K562 (cell line): Measurements from ENCODE around the gene MICU1. TPM values are rescaled to one million over a fixed set of nuclear protein-coding genes. Genes with fewer than 3 reads are reported as not detected.

ENCODE experiments used
- CHD4 ChIP-seq: fragments of 200-600 bp; sonication (generic); IDR thresholded peaks from 3 replicates; pipeline ENCODE4 v1.6.1; 2012; ENCODE audit warnings: low read depth, mild to moderate bottlenecking, mixed read lengths, low read length, inconsistent platforms; ENCODE audit not compliant: insufficient read depth, insufficient replicate concordance, poor library complexity, severe bottlenecking
- HDAC1 ChIP-seq, 2 experiments: fragments of 450-650 bp; IDR thresholded peaks; 2 replicates each; pipeline ENCODE4 v1.6.1; 2016 to 2017; ENCODE audit warnings: inconsistent platforms in 1 of 2, mild to moderate bottlenecking in 1 of 2, moderate library complexity in 1 of 2
- HMGN3 ChIP-seq: IDR thresholded peaks from 2 replicates; pipeline ENCODE4 v1.6.1; 2011; ENCODE audit warnings: borderline replicate concordance, low read depth, mild to moderate bottlenecking, mixed read lengths, low read length; ENCODE audit not compliant: insufficient read length; ENCODE audit errors: extremely low read depth
- KAT7 ChIP-seq: sonication (generic); formaldehyde crosslinking; IDR thresholded peaks from 2 replicates; pipeline ENCODE4 v1.8.0; 2022; ENCODE audit warnings: missing genetic modification reagents, mild to moderate bottlenecking, borderline replicate concordance
- NR2C2 ChIP-seq, 2 experiments: fragments of 200-800 bp in 1 of 2; sonication (Bioruptor generic) in 1 of 2; sonication (generic) in 1 of 2; formaldehyde crosslinking in 1 of 2; IDR thresholded peaks; 2 replicates each; pipeline versions ENCODE4 v1.6.1 to v1.8.0; 2016 to 2022; ENCODE audit warnings: mild to moderate bottlenecking in 1 of 2, missing compliant biosample characterization in 1 of 2, missing genetic modification characterization in 1 of 2, missing genetic modification reagents in 1 of 2
- RBM22 ChIP-seq: fragments of 200-400 bp; formaldehyde crosslinking; IDR thresholded peaks from 2 replicates; pipeline ENCODE4 v1.6.1; 2018; ENCODE audit warnings: low read length, low read depth; ENCODE audit not compliant: poor library complexity, severe bottlenecking
- SP2 ChIP-seq: IDR thresholded peaks from 2 replicates; pipeline ENCODE4 v1.6.1; 2011; ENCODE audit warnings: mild to moderate bottlenecking, low read depth, low read length, moderate library complexity; ENCODE audit not compliant: poor library complexity, severe bottlenecking; ENCODE audit errors: extremely low read depth
- SREBF2 ChIP-seq: sonication (generic); formaldehyde crosslinking; IDR thresholded peaks from 2 replicates; pipeline ENCODE4 v1.4.0; 2020; ENCODE audit warnings: mild to moderate bottlenecking, missing genetic modification reagents
- SRSF3 ChIP-seq: fragments of 200-400 bp; formaldehyde crosslinking; IDR thresholded peaks from 2 replicates; pipeline ENCODE4 v1.6.1; 2016; ENCODE audit warnings: mild to moderate bottlenecking, low read length, moderate library complexity; ENCODE audit not compliant: insufficient read depth
- TRIM28 ChIP-seq: fragments of 450-650 bp; IDR thresholded peaks from 2 replicates; pipeline ENCODE4 v1.6.1; 2017
- ZNF12 ChIP-seq: sonication (generic); formaldehyde crosslinking; IDR thresholded peaks from 2 replicates; pipeline ENCODE4 v1.4.0; 2020; ENCODE audit warnings: mild to moderate bottlenecking, missing genetic modification reagents
- ZNF311 ChIP-seq: fragments of 250-450 bp; sonication (Bioruptor Pico); IDR thresholded peaks from 2 replicates; pipeline ENCODE4 v1.4.0; 2020; ENCODE audit warnings: mild to moderate bottlenecking, moderate library complexity
- polyA plus RNA-seq, 8 experiments: library from polyadenylated mRNA; depleted of rRNA in 4 of 8; stranded (reverse) in 5 of 8; unstranded in 3 of 8; fragments of >200 nt; fragmentation: Nextera tagmentation in 2 of 8; fragmentation: Illumina TruSeq in 1 of 8; extraction: Ambion mirVana in 2 of 8; extraction: Trizol in 1 of 8; gene quantifications; 2 replicates each; pipeline versions ENCODE4 v1.2.1 to v1.2.3, GENCODE V29; 2011 to 2014; ENCODE audit warnings: inconsistent platforms in 1 of 8, missing spikeins in 1 of 8
- total RNA-seq, 7 experiments: library from RNA; depleted of rRNA in 6 of 7; stranded (reverse); fragments of >200 nt in 6 of 7; fragmentation: Illumina TruSeq in 2 of 7; extraction: Trizol in 2 of 7; gene quantifications; 2 replicates each; pipeline versions ENCODE4 v1.2.1 to v1.2.3, GENCODE V29; 2011 to 2021; ENCODE audit warnings: low replicate concordance in 1 of 7
- TF ChIP-seq, protein P1 (sequence below), 3 experiments: fragments of 200-800 bp in 1 of 3; fragments of 250-450 bp in 1 of 3; fragments of 450-650 bp in 1 of 3; sonication (Bioruptor Pico) in 1 of 3; sonication (Bioruptor generic) in 1 of 3; formaldehyde crosslinking in 1 of 3; IDR thresholded peaks; 2 replicates each; pipeline versions ENCODE4 v1.6.1 to v1.8.0; 2016 to 2022; ENCODE audit warnings: mild to moderate bottlenecking in 2 of 3, missing genetic modification characterization in 2 of 3, missing compliant biosample characterization in 1 of 3, moderate library complexity in 1 of 3
- TF ChIP-seq, protein P2 (sequence below): fragments of 450-650 bp; formaldehyde crosslinking; IDR thresholded peaks from 2 replicates; pipeline ENCODE4 v1.4.0; 2020; ENCODE audit warnings: mild to moderate bottlenecking, moderate library complexity
- TF ChIP-seq, protein P3 (sequence below), 2 experiments: fragments of 450-650 bp; IDR thresholded peaks; 2 replicates each; pipeline ENCODE4 v1.6.1; 2016
- TF ChIP-seq, protein P4 (sequence below): fragments of 450-650 bp; formaldehyde crosslinking; IDR thresholded peaks from 2 replicates; pipeline ENCODE4 v1.4.0; 2020; ENCODE audit warnings: mild to moderate bottlenecking, moderate library complexity

Gene MICU1
- total and polyA plus RNA-seq, 9 of the 15 experiments (the other 6 are each of a cell fraction or from before 2014, with no cell fraction given), result 29.3 to 76.8 (median 48.4) TPM

DNA sequence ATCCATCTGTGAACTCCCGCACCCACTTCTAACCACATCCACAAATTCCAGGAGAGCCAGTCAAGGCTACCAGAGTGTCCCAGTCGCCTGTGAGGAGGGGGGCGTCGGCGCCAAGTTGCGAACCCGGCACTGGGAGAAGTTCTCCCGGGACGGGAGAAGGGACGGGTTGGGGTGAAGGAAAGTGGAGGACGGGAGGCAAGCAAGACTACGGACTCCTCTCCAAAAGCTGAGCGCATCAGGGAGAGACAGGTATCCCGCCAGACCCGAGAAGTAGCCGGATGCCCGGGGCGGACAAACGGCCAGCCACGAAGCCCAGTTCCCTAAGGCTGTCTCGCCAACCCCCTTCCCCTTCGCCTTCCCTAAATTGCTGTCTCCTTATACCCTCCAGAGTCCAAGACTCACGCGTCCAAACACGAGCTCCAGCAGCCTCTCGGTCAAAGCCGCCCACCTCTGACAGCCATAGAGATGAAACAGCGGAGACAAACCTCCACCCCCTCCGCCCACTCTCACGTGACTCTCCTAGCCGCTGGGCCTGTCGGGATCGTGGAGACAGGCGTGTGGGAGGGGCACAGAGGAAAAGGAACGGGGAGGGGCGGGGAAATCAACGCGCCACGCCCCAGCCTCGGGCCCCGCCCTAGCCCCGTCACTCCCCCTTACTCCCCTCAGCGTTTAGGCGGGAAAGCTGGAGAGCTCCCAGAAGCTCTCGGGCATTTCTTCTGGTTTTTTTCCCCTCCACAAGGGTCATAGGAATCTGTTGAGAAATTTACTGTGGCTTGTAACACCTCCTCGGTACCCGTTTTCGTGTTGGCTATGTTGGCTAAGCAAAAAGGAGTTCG is at the start of gene MICU1 (continued):
- TF ChIP-seq, protein P1, sequence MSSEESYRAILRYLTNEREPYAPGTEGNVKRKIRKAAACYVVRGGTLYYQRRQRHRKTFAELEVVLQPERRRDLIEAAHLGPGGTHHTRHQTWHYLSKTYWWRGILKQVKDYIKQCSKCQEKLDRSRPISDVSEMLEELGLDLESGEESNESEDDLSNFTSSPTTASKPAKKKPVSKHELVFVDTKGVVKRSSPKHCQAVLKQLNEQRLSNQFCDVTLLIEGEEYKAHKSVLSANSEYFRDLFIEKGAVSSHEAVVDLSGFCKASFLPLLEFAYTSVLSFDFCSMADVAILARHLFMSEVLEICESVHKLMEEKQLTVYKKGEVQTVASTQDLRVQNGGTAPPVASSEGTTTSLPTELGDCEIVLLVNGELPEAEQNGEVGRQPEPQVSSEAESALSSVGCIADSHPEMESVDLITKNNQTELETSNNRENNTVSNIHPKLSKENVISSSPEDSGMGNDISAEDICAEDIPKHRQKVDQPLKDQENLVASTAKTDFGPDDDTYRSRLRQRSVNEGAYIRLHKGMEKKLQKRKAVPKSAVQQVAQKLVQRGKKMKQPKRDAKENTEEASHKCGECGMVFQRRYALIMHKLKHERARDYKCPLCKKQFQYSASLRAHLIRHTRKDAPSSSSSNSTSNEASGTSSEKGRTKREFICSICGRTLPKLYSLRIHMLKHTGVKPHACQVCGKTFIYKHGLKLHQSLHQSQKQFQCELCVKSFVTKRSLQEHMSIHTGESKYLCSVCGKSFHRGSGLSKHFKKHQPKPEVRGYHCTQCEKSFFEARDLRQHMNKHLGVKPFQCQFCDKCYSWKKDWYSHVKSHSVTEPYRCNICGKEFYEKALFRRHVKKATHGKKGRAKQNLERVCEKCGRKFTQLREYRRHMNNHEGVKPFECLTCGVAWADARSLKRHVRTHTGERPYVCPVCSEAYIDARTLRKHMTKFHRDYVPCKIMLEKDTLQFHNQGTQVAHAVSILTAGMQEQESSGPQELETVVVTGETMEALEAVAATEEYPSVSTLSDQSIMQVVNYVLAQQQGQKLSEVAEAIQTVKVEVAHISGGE (CRISPR knock-in tag; IDR thresholded peaks at IDR 0.05), result peak in 2 of 3 experiments; percentile 32 to 49; a peak in 2 of 6 replicates
- no peak for TF ChIP-seq ZNF12 (CRISPR knock-in tag)
- no peak for TF ChIP-seq RBM22
- TF ChIP-seq TRIM28, result no peak; the same call in 1 of the 2 replicates
- no peak for TF ChIP-seq SRSF3
- no peak for TF ChIP-seq SREBF2 (CRISPR knock-in tag)
- TF ChIP-seq CHD4, result no peak
- TF ChIP-seq, protein P2, sequence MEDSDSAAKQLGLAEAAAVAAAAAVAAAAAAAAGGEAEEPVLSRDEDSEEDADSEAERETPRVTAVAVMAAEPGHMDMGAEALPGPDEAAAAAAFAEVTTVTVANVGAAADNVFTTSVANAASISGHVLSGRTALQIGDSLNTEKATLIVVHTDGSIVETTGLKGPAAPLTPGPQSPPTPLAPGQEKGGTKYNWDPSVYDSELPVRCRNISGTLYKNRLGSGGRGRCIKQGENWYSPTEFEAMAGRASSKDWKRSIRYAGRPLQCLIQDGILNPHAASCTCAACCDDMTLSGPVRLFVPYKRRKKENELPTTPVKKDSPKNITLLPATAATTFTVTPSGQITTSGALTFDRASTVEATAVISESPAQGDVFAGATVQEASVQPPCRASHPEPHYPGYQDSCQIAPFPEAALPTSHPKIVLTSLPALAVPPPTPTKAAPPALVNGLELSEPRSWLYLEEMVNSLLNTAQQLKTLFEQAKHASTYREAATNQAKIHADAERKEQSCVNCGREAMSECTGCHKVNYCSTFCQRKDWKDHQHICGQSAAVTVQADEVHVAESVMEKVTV, result no peak
- TF ChIP-seq HDAC1 (IDR thresholded peaks at IDR 0.05), result peak in 1 of 2 experiments; percentile 96; a peak in 2 of 4 replicates
- TF ChIP-seq SP2, result peak; percentile 57
- TF ChIP-seq ZNF311 (CRISPR knock-in tag), result no peak
- peak; percentile 38 for TF ChIP-seq HMGN3
- TF ChIP-seq, protein P3, sequence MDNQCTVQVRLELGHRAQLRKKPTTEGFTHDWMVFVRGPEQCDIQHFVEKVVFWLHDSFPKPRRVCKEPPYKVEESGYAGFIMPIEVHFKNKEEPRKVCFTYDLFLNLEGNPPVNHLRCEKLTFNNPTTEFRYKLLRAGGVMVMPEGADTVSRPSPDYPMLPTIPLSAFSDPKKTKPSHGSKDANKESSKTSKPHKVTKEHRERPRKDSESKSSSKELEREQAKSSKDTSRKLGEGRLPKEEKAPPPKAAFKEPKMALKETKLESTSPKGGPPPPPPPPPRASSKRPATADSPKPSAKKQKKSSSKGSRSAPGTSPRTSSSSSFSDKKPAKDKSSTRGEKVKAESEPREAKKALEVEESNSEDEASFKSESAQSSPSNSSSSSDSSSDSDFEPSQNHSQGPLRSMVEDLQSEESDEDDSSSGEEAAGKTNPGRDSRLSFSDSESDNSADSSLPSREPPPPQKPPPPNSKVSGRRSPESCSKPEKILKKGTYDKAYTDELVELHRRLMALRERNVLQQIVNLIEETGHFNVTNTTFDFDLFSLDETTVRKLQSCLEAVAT (IDR thresholded peaks at IDR 0.05), result peak in 1 of 2 experiments; percentile 28; a peak in 1 of 4 replicates
- TF ChIP-seq, protein P4, sequence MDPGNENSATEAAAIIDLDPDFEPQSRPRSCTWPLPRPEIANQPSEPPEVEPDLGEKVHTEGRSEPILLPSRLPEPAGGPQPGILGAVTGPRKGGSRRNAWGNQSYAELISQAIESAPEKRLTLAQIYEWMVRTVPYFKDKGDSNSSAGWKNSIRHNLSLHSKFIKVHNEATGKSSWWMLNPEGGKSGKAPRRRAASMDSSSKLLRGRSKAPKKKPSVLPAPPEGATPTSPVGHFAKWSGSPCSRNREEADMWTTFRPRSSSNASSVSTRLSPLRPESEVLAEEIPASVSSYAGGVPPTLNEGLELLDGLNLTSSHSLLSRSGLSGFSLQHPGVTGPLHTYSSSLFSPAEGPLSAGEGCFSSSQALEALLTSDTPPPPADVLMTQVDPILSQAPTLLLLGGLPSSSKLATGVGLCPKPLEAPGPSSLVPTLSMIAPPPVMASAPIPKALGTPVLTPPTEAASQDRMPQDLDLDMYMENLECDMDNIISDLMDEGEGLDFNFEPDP (CRISPR knock-in tag), result 0 out of 2 replicates have a peak, but pooled peaks have one; percentile 45
- TF ChIP-seq NR2C2 (CRISPR knock-in tag; IDR thresholded peaks at IDR 0.05), result peak; percentile 66; the same call in 1 of the 2 replicates
- peak; percentile 58 for TF ChIP-seq NR2C2 (tag; IDR thresholded peaks at IDR 0.05)
- peak; percentile 91; the same call in 1 of the 2 replicates for TF ChIP-seq KAT7
